Heart right ventricle (tissue), 16 donors: ENCODE measurements around the gene BMERB1. TPM values are rescaled to one million over a fixed set of nuclear protein-coding genes. Genes with fewer than 3 reads are reported as not detected.

Source experiments
- ATAC-seq, 8 donors: fragments of 200-7000 bp; cut with Tn5 transposase; one replicate each; pipeline ENCODE4 v1.9.1; 2020; ENCODE audit warnings: mild to moderate bottlenecking in 8 of 8, moderate library complexity in 8 of 8, moderate number of reproducible peaks in 1 of 8
- DNase-seq, 2 donors: peaks; one replicate each; pipeline ENCODE4 v3.0.0-alpha.2; 2020
- H3K27ac ChIP-seq, 10 donors: fragments of 200-600 bp; sonication (generic) in 2 of 10; one replicate each; pipeline versions ENCODE4 v1.5.0 to v1.8.0; 2020 to 2022; ENCODE audit warnings: mild to moderate bottlenecking in 3 of 10
- H3K27me3 ChIP-seq, 7 donors: fragments of 200-600 bp; one replicate each; pipeline ENCODE4 v1.8.0; 2021 to 2022; ENCODE audit warnings: mild to moderate bottlenecking in 2 of 7
- H3K36me3 ChIP-seq, 9 donors: fragments of 200-600 bp; sonication (generic) in 1 of 9; one replicate each; pipeline versions ENCODE4 v1.5.0 to v1.8.0; 2020 to 2022; ENCODE audit warnings: mild to moderate bottlenecking in 2 of 9
- H3K4me1 ChIP-seq, 9 donors: fragments of 200-600 bp; sonication (generic) in 1 of 9; one replicate each; pipeline versions ENCODE4 v1.5.0 to v1.8.0; 2020 to 2022; ENCODE audit warnings: mild to moderate bottlenecking in 4 of 9
- H3K4me3 ChIP-seq, 10 donors: fragments of 200-600 bp; sonication (generic) in 2 of 10; one replicate each; pipeline versions ENCODE4 v1.5.0 to v1.8.0; 2020 to 2022; ENCODE audit warnings: mild to moderate bottlenecking in 7 of 10, moderate library complexity in 2 of 10
- H3K9me3 ChIP-seq, 11 donors: fragments of 200-600 bp in 10 of 11; sonication (generic) in 2 of 11; one replicate each; pipeline versions ENCODE4 v1.5.0 to v1.8.0; 2013 to 2022; ENCODE audit warnings: mild to moderate bottlenecking in 2 of 11, control low read depth in 1 of 11, moderate library complexity in 1 of 11
- WGBS, 2 donors: extraction: QIAGEN DNeasy Blood & Tissue Kit; methylation state at CpG; one replicate each; pipeline ENCODE4 v1.1.7; 2013; ENCODE audit warnings: inconsistent platforms in 1 of 2; 5-methylcytosine and 5-hydroxymethylcytosine counted together
- intact Hi-C, 10 donors: fragments of 100-400 bp; cut with DNase I; formaldehyde crosslinking; loops; one replicate each; pipeline versions ENCODE4 v1.11.1 to v1.14.2; 2022
- polyA plus RNA-seq, 2 donors: library from polyadenylated mRNA; stranded (reverse); fragments of 200-250 nt; gene quantifications; one replicate each; pipeline ENCODE4 v1.2.3, GENCODE V29; 2013
- total RNA-seq, 10 donors: library from RNA; stranded (reverse); fragmentation: NEBNext Ultra II Directional in 3 of 10; extraction: Animal tissue kit (Norgen Biotek cat#: 25700) in 3 of 10; gene quantifications; one replicate each; pipeline versions ENCODE4 v1.2.1 to v1.2.4, GENCODE V29; 2021 to 2023
- TF ChIP-seq, protein P1 (sequence below), 9 donors: fragments of 200-600 bp; sonication (generic) in 2 of 9; IDR thresholded peaks; one replicate each; pipeline versions ENCODE4 v1.5.0 to v1.8.0; 2021 to 2022; ENCODE audit warnings: antibody characterized with exemption in 9 of 9, mild to moderate bottlenecking in 5 of 9, moderate library complexity in 1 of 9
- donor health status: Arrhythmogenic right ventricular cardiomyopathy.
- donor health status: ischemic (EF 13 %, LVEDD 7.1; RV severe dilation, severe dysfunction).
- donor health status: healthy with polysubstance abuse.
- donor health status: DM: no; HTN: yes; CAD: no.
- donor health status: DM: no; HTN: no; CAD: no.
- donor health status: ischemic (EF 25% LVEDD 6.9; RV normal size, moderate dysfunction).
- donor health status: ischemic (EF 25% LVEDD 5.7; RV mildly dilated, moderate dysfunction).
- donor health status: healthy.
- donor health status: DM: yes; HTN: yes; CAD: no.
- donor health status: Ischemic cardiomyopathy.
- donor health status: ischemic (EF 35%, LVEDD 5.7; RV mildly dilated, moderate dysfunction).
- donor health status: nonischemic (EF 11% LVEDD 7.7; RV severe dilation, severe dysfunction).
- donor health status: DM: yes; HTN: yes; CAD: no.
- donor health status: PGD.
- donor health status: ischemic (EF 29% LVEDD 5.4; RV normal size, mild dysfunction).
- donor health status: nonischemic (EF 23%, LVEDD 6.1; RV moderate dilation, normal function).

Gene BMERB1
- total and polyA plus RNA-seq, 12 donors: 16.5 to 121 (median 78.9) TPM

DNA sequence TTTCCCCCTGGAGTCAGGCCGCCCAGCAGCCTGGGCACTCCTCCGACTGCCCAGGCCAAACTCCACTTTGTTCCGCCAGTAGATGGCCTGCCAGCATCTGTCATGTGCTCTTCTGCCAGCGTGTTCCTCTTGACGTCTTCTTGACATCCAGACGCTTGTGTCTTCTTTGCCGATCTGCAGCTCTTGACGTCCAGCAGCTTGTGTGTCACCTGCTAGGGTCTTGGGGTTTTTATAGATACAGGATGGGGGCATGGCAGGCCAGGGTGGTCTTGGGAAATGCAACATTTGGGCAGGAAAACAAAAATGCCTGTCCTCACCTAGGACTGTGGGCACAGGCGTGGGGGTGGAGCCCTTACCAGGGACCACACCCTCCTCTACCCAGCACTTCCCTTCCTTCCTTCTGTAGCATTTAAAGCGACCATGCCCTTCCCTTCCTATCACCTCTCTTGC is 88.7 kb downstream of the BMERB1 start:
- H3K4me3 ChIP-seq: no peak overlapping the region
- no peaks in the 10 kb centered on the region for H3K36me3 ChIP-seq
- TF ChIP-seq, protein P1, sequence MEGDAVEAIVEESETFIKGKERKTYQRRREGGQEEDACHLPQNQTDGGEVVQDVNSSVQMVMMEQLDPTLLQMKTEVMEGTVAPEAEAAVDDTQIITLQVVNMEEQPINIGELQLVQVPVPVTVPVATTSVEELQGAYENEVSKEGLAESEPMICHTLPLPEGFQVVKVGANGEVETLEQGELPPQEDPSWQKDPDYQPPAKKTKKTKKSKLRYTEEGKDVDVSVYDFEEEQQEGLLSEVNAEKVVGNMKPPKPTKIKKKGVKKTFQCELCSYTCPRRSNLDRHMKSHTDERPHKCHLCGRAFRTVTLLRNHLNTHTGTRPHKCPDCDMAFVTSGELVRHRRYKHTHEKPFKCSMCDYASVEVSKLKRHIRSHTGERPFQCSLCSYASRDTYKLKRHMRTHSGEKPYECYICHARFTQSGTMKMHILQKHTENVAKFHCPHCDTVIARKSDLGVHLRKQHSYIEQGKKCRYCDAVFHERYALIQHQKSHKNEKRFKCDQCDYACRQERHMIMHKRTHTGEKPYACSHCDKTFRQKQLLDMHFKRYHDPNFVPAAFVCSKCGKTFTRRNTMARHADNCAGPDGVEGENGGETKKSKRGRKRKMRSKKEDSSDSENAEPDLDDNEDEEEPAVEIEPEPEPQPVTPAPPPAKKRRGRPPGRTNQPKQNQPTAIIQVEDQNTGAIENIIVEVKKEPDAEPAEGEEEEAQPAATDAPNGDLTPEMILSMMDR (IDR thresholded peaks at IDR 0.05): peak in 4 of 9 donors; percentile 13 to 36 (median 20)
- H3K4me1 ChIP-seq: peaks cover 0 to 54% (median 16%) of the 10 kb centered on the region in 9 donors
- H3K9me3 ChIP-seq: no peaks in the 10 kb centered on the region
- H3K27ac ChIP-seq: peak overlapping the region in 2 of 10 donors; percentile 10 to 51
- WGBS, 2 donors: 77 to 87% methylated on average over 10 of the region's 10 CpGs
- ATAC-seq: peak in 6 of 8 donors; percentile 25 to 66 (median 52)
- H3K27me3 ChIP-seq: no peaks in the 10 kb centered on the region
- DNase-seq: peak in 1 of 2 donors; percentile 21
- intact Hi-C loops: loop anchor here in 1 of 10 donors (10.0 kb wide), 1 partner anchor 182 kb away; no protein-coding TSS in a partner anchor

DNA sequence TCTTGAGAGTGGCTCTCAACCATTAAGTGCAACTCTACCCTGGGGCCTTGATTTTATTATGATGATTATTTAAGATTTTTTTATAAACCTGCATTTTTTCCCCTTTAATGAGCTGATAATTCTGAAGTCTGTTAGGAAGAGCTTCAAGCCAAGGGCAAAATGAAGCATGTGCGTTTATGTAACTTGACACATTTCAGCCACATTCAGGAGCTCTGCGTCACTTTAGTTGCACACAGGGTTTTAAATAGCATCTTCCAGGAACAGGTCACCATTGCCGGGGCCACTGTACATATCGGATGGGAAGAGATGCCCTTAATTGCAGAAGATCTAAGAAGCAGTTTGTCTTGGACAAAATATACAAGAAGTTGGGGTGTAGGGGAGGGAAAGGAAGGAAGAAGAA is 89.6 kb downstream of the BMERB1 start:
- Histone ChIP-seq H3K36me3 (no peaks in the 10 kb centered on the region), H3K4me1 (peaks cover 0 to 47% (median 16%) of the 10 kb centered on the region in 9 donors), H3K9me3 (no peaks in the 10 kb centered on the region), H3K27ac (no peak overlapping the region), H3K27me3 (no peaks in the 10 kb centered on the region), H3K4me3 (no peak overlapping the region)
- DNase-seq (no peak), ATAC-seq (no peak)
- intact Hi-C loops: loop anchor here in 1 of 10 donors (10.0 kb wide), 1 partner anchor 181 kb away; no protein-coding TSS in a partner anchor
- TF ChIP-seq, protein P1 (IDR thresholded peaks at IDR 0.05): no peak
- 94 to 96% methylated on average over 4 of the region's 4 CpGs for WGBS, 2 donors

DNA sequence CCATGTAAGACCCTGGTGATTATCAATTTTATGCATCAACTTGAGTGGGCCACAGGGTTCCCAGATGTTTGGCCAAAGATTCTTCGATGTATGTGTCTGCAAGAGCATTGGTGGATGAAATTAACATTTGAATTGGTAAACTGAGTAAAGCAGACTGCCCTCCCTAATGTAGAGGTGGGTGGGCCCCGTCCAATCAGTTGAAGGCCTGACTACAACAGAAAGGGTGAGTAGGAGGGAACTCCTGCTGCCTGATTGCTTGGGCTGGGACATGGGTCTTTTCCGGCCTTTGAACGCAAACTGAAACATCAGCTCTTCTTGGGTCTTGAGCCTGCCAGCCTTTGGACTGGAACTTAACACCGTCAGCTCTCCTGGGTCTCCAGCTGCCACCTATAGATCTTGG is 90.6 kb downstream of the BMERB1 start:
- Histone ChIP-seq H3K27ac (no peak overlapping the region), H3K4me1 (peaks cover 0 to 37% (median 16%) of the 10 kb centered on the region in 9 donors), H3K27me3 (no peaks in the 10 kb centered on the region), H3K4me3 (no peak overlapping the region), H3K9me3 (no peaks in the 10 kb centered on the region), H3K36me3 (no peaks in the 10 kb centered on the region)
- ATAC-seq (no peak), DNase-seq (no peak)
- 97 to 100% methylated on average over 5 of the region's 5 CpGs for WGBS, 2 donors
- TF ChIP-seq, protein P1 (IDR thresholded peaks at IDR 0.05): no peak
- intact Hi-C loops: loop anchor here in 1 of 10 donors (10.0 kb wide), 1 partner anchor 180 kb away; no protein-coding TSS in a partner anchor

DNA sequence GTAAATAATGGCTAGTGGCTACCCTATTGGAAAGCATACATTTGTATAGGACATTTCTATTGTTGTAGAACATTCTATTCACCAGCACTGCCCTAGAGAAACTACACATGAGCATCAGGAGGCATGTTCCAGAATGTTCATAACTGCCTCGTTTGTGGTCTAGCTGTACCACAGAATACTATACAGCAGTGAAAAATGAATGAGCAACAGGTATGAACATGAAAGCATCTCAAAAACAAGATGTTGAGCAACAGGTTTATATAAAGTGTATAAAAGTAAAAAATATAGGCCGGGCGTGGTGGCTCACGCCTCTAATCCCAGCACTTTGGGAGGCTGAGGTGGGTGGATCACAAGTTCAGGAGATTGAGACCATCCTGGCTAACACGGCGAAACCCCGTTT is 91.7 kb downstream of the BMERB1 start:
- Histone ChIP-seq H3K9me3 (no peaks in the 10 kb centered on the region), H3K4me1 (peaks cover 0 to 31% (median 16%) of the 10 kb centered on the region in 9 donors), H3K27me3 (no peaks in the 10 kb centered on the region), H3K4me3 (no peak overlapping the region), H3K36me3 (no peaks in the 10 kb centered on the region), H3K27ac (no peak overlapping the region)
- ATAC-seq (no peak), DNase-seq (no peak)
- 98 to 99% methylated on average over 7 of the region's 7 CpGs for WGBS, 2 donors
- intact Hi-C loops: loop anchor here in 1 of 10 donors (10.0 kb wide), 1 partner anchor 179 kb away; no protein-coding TSS in a partner anchor
- TF ChIP-seq, protein P1 (IDR thresholded peaks at IDR 0.05): no peak
